Endodermal cell (in vitro differentiated cells): ENCODE measurements around the gene SDK2. TPM values are rescaled to one million over a fixed set of nuclear protein-coding genes. Genes with fewer than 3 reads are reported as not detected.
A peak's percentile ranks its signal among the peaks of the same experiment; 100 is the strongest.

ENCODE experiments used
- DNase-seq: peaks from one replicate; pipeline ENCODE4 v3.0.0-alpha.2; 2017
- H3K27ac ChIP-seq: 2 replicates; pipeline ENCODE4 v1.5.1; 2013; ENCODE audit warnings: mild to moderate bottlenecking, low read depth, low read length, moderate library complexity
- H3K27me3 ChIP-seq: 2 replicates; pipeline ENCODE4 v1.6.1; 2013; ENCODE audit warnings: mild to moderate bottlenecking, low read length, moderate library complexity; ENCODE audit not compliant: insufficient read depth, control insufficient read depth, poor library complexity, severe bottlenecking
- H3K36me3 ChIP-seq: 2 replicates; pipeline ENCODE4 v1.7.0; 2013; ENCODE audit warnings: mild to moderate bottlenecking, low read length, moderate library complexity; ENCODE audit not compliant: control insufficient read depth, insufficient read depth
- H3K4me1 ChIP-seq: one replicate; pipeline ENCODE4 v1.7.0; 2013; ENCODE audit warnings: low read length; ENCODE audit not compliant: control insufficient read depth, insufficient read depth
- H3K4me3 ChIP-seq: 2 replicates; pipeline ENCODE4 v1.5.1; 2013; ENCODE audit warnings: mild to moderate bottlenecking, low read length, moderate library complexity
- H3K9ac ChIP-seq: 2 replicates; pipeline ENCODE4 v1.6.1; 2013; ENCODE audit warnings: mild to moderate bottlenecking, low read length, moderate library complexity; ENCODE audit not compliant: poor library complexity, severe bottlenecking; ENCODE audit errors: extremely low read depth
- H3K9me3 ChIP-seq: 2 replicates; pipeline ENCODE4 v1.6.1; 2013; ENCODE audit warnings: mild to moderate bottlenecking, low read length, moderate library complexity; ENCODE audit not compliant: control insufficient read depth
- H3K27ac Mint-ChIP-seq: 2 replicates; pipeline ENCODE4 v1.8.0; 2020; ENCODE audit warnings: mixed read lengths
- H3K27me3 Mint-ChIP-seq: 2 replicates; pipeline ENCODE4 v1.8.0; 2021; ENCODE audit warnings: mild to moderate bottlenecking, mixed read lengths; ENCODE audit not compliant: insufficient read depth
- H3K36me3 Mint-ChIP-seq: 2 replicates; pipeline ENCODE4 v1.8.0; 2020; ENCODE audit warnings: low read depth, mixed read lengths
- H3K4me1 Mint-ChIP-seq: 2 replicates; pipeline ENCODE4 v1.8.0; 2020; ENCODE audit warnings: mixed read lengths
- H3K4me3 Mint-ChIP-seq: 2 replicates; pipeline ENCODE4 v1.8.0; 2020; ENCODE audit warnings: mild to moderate bottlenecking, moderate library complexity, mixed read lengths
- H3K9me3 Mint-ChIP-seq: 2 replicates; pipeline ENCODE4 v1.8.0; 2020; ENCODE audit warnings: mild to moderate bottlenecking, mixed read lengths
- CTCF ChIP-seq: fragments of 200-600 bp; sonication (generic); conservative IDR thresholded peaks from 2 replicates; pipeline ENCODE4 v1.5.0; 2021; ENCODE audit warnings: antibody characterized with exemption, mild to moderate bottlenecking
- WGBS, 2 experiments: methylation state at CpG; one replicate each; pipeline versions ENCODE4 v1.1.5 to v1.1.7; 2013; ENCODE audit warnings: missing lambda C conversion rate in 2 of 2, mixed read lengths in 1 of 2; ENCODE audit not compliant: insufficient coverage in 1 of 2, insufficient read length in 1 of 2; 5-methylcytosine and 5-hydroxymethylcytosine counted together
- total RNA-seq, 2 donors: library from RNA; stranded (reverse); fragmentation: NEBNext Ultra II Directional in 1 of 2; extraction: Animal tissue kit (Norgen Biotek cat#: 25700) in 1 of 2; gene quantifications; 2 replicates in 1 of 2; 3 replicates in 1 of 2; pipeline ENCODE4 v1.2.1, GENCODE V29; 2021

Gene SDK2
- total RNA-seq, 2 donors from 2014 or later = 5.9 to 7.0 TPM

GRCh38 chr17:73569762-73570319 is 74.4 kb downstream of the SDK2 start:
- Histone ChIP-seq H3K36me3 (no peaks in the 10 kb centered on the region), H3K4me3 (no peak overlapping the region), H3K27ac (peak overlapping the region; percentile 30), H3K4me1 (peaks cover 3% of the 10 kb centered on the region), H3K9me3 (no peaks in the 10 kb centered on the region), H3K9ac (no peak overlapping the region), H3K27me3 (no peaks in the 10 kb centered on the region)
- 80 to 90% methylated on average over 10 to 18 of the region's 18 CpGs for WGBS, 2 experiments
- TF ChIP-seq CTCF = no peak
- peaks cover 25% of the 10 kb centered on the region for H3K4me1 Mint-ChIP-seq
- H3K36me3 Mint-ChIP-seq = no peaks in the 10 kb centered on the region
- no peak overlapping the region for H3K27ac Mint-ChIP-seq
- DNase-seq = no peak
- peaks cover 17% of the 10 kb centered on the region for H3K27me3 Mint-ChIP-seq
- H3K9me3 Mint-ChIP-seq = no peaks in the 10 kb centered on the region
- H3K4me3 Mint-ChIP-seq = no peak overlapping the region

- Histone ChIP-seq H3K36me3 (no peaks in the 10 kb centered on the region), H3K9ac (no peak overlapping the region), H3K9me3 (no peaks in the 10 kb centered on the region), H3K27me3 (no peaks in the 10 kb centered on the region), H3K27ac (no peak overlapping the region), H3K4me3 (no peak overlapping the region), H3K4me1 (peaks cover 3% of the 10 kb centered on the region)
- Mint-ChIP-seq H3K36me3 (no peaks in the 10 kb centered on the region), H3K4me3 (no peak overlapping the region), H3K4me1 (peaks cover 26% of the 10 kb centered on the region), H3K27ac (no peak overlapping the region), H3K9me3 (no peaks in the 10 kb centered on the region), H3K27me3 (peaks cover 16% of the 10 kb centered on the region)
- DNase-seq = no peak
- WGBS, 2 experiments = 94% methylated on average over 3 of the region's 3 CpGs; no CpG with 5 or more reads in 1 of the 2 experiments
- TF ChIP-seq CTCF = no peak
These were observed 75.3 kb downstream of the SDK2 start for GRCh38 chr17:73568934-73569333.

GRCh38 chr17:73566905-73567782 is 77.1 kb downstream of the SDK2 start:
- Histone ChIP-seq H3K4me1 (peaks cover 3% of the 10 kb centered on the region), H3K9ac (no peak overlapping the region), H3K27me3 (no peaks in the 10 kb centered on the region), H3K9me3 (no peaks in the 10 kb centered on the region), H3K27ac (peak overlapping the region; percentile 84), H3K36me3 (no peaks in the 10 kb centered on the region), H3K4me3 (no peak overlapping the region)
- Mint-ChIP-seq H3K4me3 (no peak overlapping the region), H3K36me3 (no peaks in the 10 kb centered on the region), H3K4me1 (peaks cover 26% of the 10 kb centered on the region), H3K27ac (peak overlapping the region; percentile 90), H3K9me3 (no peaks in the 10 kb centered on the region), H3K27me3 (peaks cover 6% of the 10 kb centered on the region)
- peak; percentile 87 for DNase-seq
- WGBS, 2 experiments = 44 to 71% methylated on average over 3 to 11 of the region's 11 CpGs
- no peak for TF ChIP-seq CTCF
